ENCODE measurements around the gene SHPK. TPM values are rescaled to one million over a fixed set of nuclear protein-coding genes. Genes with fewer than 3 reads are reported as not detected.

Gene SHPK
- polyA plus RNA-seq, 2 of the 4 experiments (the other 2 are of a cell fraction) = 10.7 to 11.2 TPM

GRCh38 chr17:3571043-3571900, 64.8 kb downstream of the SHPK start:
- Histone ChIP-seq H3K4me3 (no peak overlapping the region), H3K27ac (no peak overlapping the region), H3K4me1 (peaks cover 15% of the 10 kb centered on the region; the same call in 2 of the 3 replicates), H3K9me3 (no peaks in the 10 kb centered on the region), H3K4me2 (no peak overlapping the region)
- no peak for TF ChIP-seq CBX2 (IDR thresholded peaks at IDR 0.05; ENCODE audit: borderline replicate concordance, low read depth)
- TF ChIP-seq CBX8 (IDR thresholded peaks at IDR 0.05) = no peak
- TF ChIP-seq ZSCAN20 (CRISPR knock-in tag; IDR thresholded peaks at IDR 0.05) = no peak
- TF ChIP-seq FOXS1 (CRISPR knock-in tag; IDR thresholded peaks at IDR 0.05) = no peak
- TF ChIP-seq SREBF2 (IDR thresholded peaks at IDR 0.05) = no peak
- no peak for TF ChIP-seq POLR2A (IDR thresholded peaks at IDR 0.05; ENCODE audit: low read length)
- no peak for TF ChIP-seq NPAS2 (CRISPR knock-in tag; IDR thresholded peaks at IDR 0.05; ENCODE audit: borderline replicate concordance)
- TF ChIP-seq ZNF302 (CRISPR knock-in tag; IDR thresholded peaks at IDR 0.05) = no peak
- no peak for TF ChIP-seq JUNB (IDR thresholded peaks at IDR 0.05)
- TF ChIP-seq HEYL (CRISPR knock-in tag; IDR thresholded peaks at IDR 0.05) = no peak
- TF ChIP-seq NFE2L2 (conservative IDR thresholded peaks at IDR 0.05; ENCODE audit: low read length) = no peak
- TF ChIP-seq TFCP2L1 (CRISPR knock-in tag; IDR thresholded peaks at IDR 0.05) = no peak
- no peak for TF ChIP-seq CHD2 (IDR thresholded peaks at IDR 0.05; ENCODE audit: low read length, partially characterized antibody)
- TF ChIP-seq, protein P1, sequence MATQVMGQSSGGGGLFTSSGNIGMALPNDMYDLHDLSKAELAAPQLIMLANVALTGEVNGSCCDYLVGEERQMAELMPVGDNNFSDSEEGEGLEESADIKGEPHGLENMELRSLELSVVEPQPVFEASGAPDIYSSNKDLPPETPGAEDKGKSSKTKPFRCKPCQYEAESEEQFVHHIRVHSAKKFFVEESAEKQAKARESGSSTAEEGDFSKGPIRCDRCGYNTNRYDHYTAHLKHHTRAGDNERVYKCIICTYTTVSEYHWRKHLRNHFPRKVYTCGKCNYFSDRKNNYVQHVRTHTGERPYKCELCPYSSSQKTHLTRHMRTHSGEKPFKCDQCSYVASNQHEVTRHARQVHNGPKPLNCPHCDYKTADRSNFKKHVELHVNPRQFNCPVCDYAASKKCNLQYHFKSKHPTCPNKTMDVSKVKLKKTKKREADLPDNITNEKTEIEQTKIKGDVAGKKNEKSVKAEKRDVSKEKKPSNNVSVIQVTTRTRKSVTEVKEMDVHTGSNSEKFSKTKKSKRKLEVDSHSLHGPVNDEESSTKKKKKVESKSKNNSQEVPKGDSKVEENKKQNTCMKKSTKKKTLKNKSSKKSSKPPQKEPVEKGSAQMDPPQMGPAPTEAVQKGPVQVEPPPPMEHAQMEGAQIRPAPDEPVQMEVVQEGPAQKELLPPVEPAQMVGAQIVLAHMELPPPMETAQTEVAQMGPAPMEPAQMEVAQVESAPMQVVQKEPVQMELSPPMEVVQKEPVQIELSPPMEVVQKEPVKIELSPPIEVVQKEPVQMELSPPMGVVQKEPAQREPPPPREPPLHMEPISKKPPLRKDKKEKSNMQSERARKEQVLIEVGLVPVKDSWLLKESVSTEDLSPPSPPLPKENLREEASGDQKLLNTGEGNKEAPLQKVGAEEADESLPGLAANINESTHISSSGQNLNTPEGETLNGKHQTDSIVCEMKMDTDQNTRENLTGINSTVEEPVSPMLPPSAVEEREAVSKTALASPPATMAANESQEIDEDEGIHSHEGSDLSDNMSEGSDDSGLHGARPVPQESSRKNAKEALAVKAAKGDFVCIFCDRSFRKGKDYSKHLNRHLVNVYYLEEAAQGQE (IDR thresholded peaks at IDR 0.05) = no peak
- DNase-seq (ENCODE audit: low read depth in 1 of 2, low spot score in 1 of 2) = no peak
- WGBS (ENCODE audit: missing lambda C conversion rate) = 89% methylated on average over 34 of the region's 36 CpGs
- FAIRE-seq = no peak
- ChIA-PET POLR2A (no interaction called here), CTCF (interaction anchor here (0.9 to 1.8 kb wide), 4 partner anchors 28 to 523 kb away, joined by 3 to 5 read pairs (median 4); no protein-coding TSS in a partner anchor)
- no peak for ATAC-seq

GRCh38 chr17:3569534-3570137, 66.4 kb downstream of the SHPK start:
- no peak for DNase-seq (ENCODE audit: low read depth in 1 of 2, low spot score in 1 of 2)
- Histone ChIP-seq H3K9me3 (no peaks in the 10 kb centered on the region), H3K4me1 (no peaks in the 10 kb centered on the region; the same call in 2 of the 3 replicates), H3K4me2 (no peak overlapping the region), H3K4me3 (no peak overlapping the region), H3K27ac (no peak overlapping the region)
- WGBS (ENCODE audit: missing lambda C conversion rate) = 87% methylated on average over 8 of the region's 9 CpGs
- ATAC-seq = peak; percentile 27 to 34; a peak in 3 of 6 replicates
- CTCF ChIA-PET = interaction anchor here (0.8 to 1.3 kb wide), 2 partner anchors 14 to 34 kb away, joined by 3 to 5 read pairs; no protein-coding TSS in a partner anchor
- POLR2A ChIA-PET = no interaction called here
- no peak for TF ChIP-seq HOXA7 (CRISPR knock-in tag; IDR thresholded peaks at IDR 0.05)
- FAIRE-seq = no peak

DNA sequence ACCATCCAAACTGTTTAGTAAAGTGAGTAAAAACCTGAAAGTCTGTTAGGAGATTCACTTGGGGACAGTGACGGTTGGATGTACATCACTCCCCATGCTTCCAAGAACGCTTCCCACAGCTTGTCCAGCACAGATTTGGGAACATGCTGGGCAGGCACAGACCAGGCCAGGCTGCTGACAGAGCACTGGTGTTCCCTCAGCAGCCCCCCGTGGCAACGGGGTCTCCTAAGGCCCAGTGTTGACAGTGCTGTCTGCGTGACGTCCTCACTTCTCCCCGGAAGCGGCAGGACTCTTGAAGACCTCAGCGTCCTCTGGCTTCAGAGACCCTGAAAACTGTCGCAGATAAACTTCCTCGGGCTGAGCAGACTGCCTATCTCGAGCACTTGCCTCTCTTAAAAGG, 69.5 kb downstream of the SHPK start:
- TF ChIP-seq, protein P2, sequence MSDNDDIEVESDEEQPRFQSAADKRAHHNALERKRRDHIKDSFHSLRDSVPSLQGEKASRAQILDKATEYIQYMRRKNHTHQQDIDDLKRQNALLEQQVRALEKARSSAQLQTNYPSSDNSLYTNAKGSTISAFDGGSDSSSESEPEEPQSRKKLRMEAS (IDR thresholded peaks at IDR 0.05) = no peak
- TF ChIP-seq GATA3 (IDR thresholded peaks at IDR 0.05; ENCODE audit: borderline replicate concordance) = no peak
- H3K4me2 ChIP-seq = no peak overlapping the region
- no peak overlapping the region for H3K4me3 ChIP-seq
- WGBS (ENCODE audit: missing lambda C conversion rate) = 90% methylated on average over 12 of the region's 12 CpGs
- 0 out of 3 replicates have a peak, but pooled peaks cover 4% of the 10 kb centered on the region for H3K4me1 ChIP-seq
- ChIA-PET CTCF (no interaction called here), POLR2A (no interaction called here)
- no peak overlapping the region for H3K27ac ChIP-seq
- H3K9me3 ChIP-seq = no peaks in the 10 kb centered on the region
- no peak for FAIRE-seq
- no peak for ATAC-seq
- no peak for DNase-seq (ENCODE audit: low read depth in 1 of 2, low spot score in 1 of 2)

All from A549 (cell line).